Kidney tubule cell (primary cell): Measurements from ENCODE around the gene OR5I1.
"Not testable (repeated sequence)": the region's sequence is repeated elsewhere in the genome, so short reads cannot be mapped to it uniquely, and the experiment has no call there.

Source experiments
- DNase-seq: peaks from one replicate; pipeline ENCODE4 v3.0.0-alpha.2; 2018; ENCODE audit warnings: low spot score

OR5I1 gene

DNA sequence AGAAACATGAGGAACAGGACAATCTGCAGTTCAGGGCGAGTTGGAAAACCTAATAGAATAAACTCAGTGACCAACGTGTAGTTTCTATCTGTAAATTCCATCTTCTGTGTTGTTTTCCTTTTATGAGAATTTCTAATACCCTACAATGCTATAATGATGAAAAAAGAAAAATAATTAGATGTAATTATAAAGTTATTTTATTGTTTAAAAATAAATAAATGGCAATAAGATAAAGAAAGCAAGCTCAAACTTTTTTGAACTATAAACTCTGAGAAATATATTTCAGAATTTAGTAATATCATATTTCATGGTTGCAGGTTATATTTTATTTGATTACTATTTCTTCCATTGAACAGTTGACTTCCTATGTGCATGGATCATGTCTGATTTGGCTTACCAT is at the start of gene OR5I1:
Gene OR5I1, minus strand, starts transcription at position 101 of the 400 bp plus-strand sequence. Its CDS starts 0 bp downstream, at position 101.
- no peak for DNase-seq

DNA sequence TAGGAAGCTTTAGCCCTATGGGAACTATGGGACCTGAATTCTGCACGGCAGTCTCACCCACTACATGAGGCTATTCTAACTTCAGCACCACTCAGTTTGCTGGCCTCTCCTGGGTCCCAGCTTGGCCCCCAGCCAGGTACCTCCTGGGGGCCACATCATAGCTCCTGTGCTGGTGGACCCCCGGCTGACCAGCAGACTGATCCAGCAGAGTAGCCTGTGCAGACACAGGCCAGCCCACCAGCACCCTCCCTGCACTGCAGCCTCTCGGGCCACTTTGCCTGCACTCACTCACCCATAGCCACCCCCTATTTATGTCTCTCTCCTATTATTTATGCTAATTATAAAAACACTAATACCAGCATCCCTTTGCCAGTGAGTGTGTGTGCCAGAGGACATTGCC is 34.7 kb upstream of the OR5I1 start:
- DNase-seq, result no peak

DNA sequence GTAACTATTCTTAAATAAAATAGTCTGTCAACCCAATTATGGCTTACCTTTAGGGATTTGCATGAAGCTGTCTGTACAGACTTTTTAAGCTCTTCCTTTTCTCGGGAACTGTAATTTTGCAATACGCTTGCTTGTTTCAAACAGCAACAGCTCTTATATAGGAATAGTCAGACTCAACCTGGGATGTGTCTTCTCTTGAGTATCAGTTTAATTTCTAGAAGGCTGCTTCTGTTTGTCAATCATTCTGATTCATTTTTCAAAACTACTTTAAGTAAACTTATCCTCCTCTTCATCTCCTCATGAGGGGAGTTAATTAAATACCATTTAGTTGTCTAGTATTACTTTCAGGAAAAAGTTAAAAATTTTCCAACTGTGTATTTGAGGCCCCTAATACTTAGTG is 33.6 kb upstream of the OR5I1 start, which contains the start of gene OR10AG1:
Gene OR10AG1, minus strand, starts transcription at position 101 of the 400 bp plus-strand sequence. Its CDS starts 38 bp downstream, at position 63.
- DNase-seq, result no peak

DNA sequence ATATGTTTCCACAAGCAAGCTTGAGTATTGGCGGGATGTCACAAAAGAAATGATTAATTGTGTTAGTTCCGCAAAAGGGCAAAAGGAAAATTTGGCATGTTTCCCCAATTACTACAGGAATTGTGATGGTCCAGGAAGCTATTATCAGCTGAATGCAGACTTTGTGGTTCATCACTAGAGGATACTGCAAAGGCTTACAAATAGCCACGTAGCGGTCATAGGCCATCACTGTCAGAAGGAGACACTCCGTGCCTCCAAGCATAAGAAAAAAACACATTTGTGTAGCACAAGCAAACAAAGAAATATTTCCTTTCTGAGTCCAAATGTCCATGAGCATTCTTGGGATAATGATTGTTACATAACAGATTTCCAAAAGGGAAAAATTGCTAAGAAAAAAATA is 31.7 kb upstream of the OR5I1 start:
- no peak for DNase-seq

DNA sequence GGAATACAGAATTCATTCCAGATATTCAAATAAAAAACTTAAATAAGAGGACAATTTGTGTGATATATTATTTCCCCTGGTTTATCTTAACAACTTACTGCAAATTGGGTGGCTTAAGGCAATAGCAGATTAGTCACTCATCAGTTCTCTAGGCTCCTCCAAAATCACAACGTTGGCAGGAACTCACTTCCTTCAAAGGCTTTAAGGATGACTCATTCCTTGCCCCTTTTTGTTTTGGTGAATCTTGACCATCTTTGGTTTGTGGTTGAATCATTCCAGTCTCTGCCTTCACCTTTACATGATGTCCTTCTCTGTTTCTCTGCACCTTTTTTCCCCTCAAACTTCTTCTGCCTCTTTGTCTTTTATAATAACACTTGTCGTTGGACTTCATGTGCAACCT is 30.2 kb upstream of the OR5I1 start:
- no peak for DNase-seq

DNA sequence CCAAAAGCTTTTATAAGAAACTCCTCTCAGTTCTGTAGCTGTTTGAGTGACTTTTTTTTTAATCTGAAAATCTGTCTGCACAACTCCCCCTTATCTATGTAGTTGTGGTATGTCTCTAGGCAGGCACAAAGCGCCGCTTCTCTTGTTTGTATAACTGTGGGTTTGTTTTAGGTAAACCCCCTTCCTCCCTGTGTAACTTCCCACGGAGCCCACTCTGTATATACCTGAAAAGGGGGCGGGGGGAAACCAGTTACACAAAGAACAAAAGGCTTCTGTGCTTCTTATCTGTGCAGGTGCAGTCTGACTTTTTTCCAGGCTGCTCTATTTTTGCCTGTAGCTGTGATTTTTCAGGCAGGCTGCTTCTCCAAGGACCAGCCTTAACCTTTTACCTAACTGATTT is 20.3 kb upstream of the OR5I1 start:
- no peak for DNase-seq

DNA sequence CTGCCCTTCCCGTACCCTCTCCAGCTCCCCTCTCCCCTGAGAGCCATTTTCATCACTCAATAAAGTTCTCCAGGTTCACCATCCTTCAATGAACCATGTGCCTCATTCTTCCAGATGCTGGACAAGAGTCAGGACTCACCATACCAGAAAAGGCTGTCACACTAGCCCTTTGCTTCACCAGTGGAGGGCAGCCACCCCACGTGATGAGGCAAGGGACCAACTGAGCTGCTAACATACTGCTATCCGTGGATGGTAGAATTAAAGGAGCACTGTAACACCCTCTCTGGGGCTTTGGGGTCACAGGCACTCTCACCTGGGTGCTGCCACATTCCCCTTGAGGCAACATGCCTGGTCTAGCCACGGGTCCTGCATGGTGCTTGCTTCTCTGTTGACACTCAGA is 13.1 kb upstream of the OR5I1 start:
- DNase-seq, result no peak

DNA sequence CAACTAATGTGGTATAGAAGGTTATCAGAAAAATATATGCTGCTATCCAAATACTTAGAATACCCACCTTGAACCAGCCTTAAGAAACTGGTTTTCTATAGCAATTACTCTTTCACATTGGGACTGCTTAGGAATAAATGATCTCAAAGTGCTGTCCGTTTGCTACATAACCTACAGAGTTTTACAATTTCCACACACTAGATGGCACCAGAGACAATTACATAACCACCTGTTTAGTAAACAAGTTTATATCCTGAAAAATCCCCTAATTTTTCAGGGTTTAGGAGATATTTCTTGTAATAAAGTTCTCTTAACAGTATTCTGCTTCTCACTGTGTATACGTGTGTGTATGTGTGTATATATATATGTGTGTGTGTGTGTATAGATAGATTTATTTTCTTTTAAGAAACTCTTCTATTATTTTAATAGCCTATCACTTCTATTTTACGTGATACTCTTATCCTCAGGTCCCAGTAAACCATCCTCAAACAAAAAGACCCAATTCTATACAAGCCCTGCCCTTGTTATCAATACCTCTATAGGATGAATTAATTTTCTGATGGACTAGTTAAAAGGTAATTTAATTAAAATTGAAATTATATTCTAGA is 6.7 kb upstream of the OR5I1 start:
- DNase-seq, result peak; percentile 35

DNA sequence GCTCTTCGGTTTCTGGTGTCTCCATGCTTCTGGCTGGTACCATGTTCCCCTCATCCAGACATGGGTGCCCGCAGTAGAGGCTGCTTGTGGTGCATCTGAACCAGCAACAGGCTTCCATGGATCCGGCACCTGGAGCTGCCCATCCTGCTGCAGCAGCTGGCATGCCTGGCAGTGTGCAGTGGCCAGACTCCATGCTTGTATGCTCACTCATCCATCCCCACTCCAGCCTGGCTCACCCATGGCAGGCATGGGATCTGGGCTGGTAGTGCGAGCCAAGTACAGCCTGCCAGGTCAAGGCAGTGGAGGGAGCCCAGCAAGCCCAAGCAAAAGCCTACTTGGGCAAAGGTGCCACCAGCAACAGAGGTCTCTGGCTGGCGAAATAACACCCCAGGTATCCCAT is 15.7 kb downstream of the OR5I1 start:
- DNase-seq, result no peak

DNA sequence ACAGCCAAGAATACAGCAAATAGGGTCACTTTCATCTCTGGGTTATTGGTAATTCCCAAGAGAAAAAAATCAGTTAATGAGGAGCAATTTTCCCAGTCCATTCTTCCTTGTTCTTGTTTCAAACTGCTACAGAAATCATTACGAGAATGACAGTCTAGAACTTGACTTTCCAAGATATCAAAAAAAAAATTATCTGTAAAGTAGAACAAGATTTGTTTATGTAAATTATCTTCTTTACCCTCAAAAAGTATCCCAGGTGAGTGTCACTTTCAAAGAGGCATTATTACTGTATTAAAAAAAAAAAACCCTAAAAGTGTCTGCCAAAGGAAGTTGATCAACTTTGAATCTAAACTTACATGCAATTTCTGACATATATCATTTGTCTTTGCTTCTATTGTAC is 21.7 kb downstream of the OR5I1 start, which contains the start of gene OR5W2:
Gene OR5W2, minus strand, starts transcription at position 101 of the 400 bp plus-strand sequence. Its CDS starts 0 bp downstream, at position 101.
- DNase-seq, result no peak

DNA sequence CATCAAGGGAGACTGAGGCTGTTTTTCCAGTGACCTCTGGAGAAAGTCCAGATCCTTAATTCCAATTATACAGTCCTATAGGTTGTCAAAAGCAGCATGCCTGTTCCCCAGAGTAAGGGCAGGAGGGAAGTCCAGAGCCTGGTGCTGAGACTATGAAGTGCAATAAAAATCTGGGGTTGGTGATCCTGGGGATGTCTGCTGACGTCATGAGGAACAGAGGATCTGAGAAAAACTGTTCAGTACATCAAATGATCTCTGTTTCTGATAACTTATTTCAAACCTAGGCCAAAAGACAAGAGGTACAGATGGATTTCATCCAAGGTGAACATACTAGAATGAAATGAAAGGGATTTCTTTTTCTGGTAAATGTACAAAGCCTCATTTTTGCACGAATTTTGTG is 33.9 kb downstream of the OR5I1 start:
- no peak for DNase-seq

DNA sequence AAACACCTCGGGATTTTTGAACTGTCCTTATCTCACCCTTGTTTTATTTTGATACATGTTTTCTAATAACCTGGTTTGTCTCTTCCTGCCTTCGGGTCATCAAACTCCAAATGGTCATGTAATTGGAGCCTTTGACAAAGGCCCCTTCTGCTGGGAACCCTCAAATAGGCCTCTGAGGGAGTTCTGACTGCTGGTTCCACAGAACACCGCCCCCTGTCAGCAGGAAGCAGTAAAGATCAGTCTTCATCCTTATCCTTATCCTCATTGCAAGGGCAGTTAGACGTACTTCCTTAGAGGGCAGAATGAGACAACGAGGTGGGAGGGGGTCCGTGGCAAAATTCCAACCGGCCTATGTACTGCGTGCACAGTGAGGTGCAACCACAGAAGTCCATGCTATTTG is 41.0 kb downstream of the OR5I1 start:
- no peak for DNase-seq

DNA sequence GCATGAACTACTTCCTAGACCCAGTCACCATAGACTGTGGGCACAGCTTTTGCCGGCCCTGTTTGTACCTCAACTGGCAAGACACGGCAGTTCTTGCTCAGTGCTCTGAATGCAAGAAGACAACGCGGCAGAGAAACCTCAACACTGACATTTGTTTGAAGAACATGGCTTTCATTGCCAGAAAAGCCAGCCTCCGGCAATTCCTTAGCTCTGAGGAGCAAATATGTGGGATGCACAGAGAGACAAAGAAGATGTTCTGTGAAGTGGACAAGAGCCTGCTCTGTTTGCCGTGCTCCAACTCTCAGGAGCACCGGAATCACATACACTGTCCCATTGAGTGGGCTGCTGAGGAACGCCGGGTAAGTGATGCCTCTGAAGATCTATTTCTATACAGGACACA is 50.7 kb downstream of the OR5I1 start:
- not testable (repeated sequence) for DNase-seq
